H1 (cell line): ENCODE data around the gene CHSY3. TPM values are rescaled to one million over a fixed set of nuclear protein-coding genes. Genes with fewer than 3 reads are reported as not detected.

ENCODE experiments used
- CTCF ChIA-PET: fragments of 300-600 bp; sonication (Branson Sonifier 250); formaldehyde crosslinking; loops from one replicate; lab custom pipeline; 2021; ENCODE audit not compliant: partially characterized antibody; lab: Charles Lee
- POLR2A ChIA-PET: fragments of 300-600 bp; sonication (Branson Sonifier 250); formaldehyde crosslinking; loops from one replicate; lab custom pipeline; 2021; ENCODE audit warnings: inconsistent platforms; ENCODE audit not compliant: partially characterized antibody; lab: Charles Lee
- DNase-seq, 2 experiments: peaks; one replicate each; pipeline versions ENCODE4 v3.0.0 to v3.0.0-alpha.2; 2010 to 2022; ENCODE audit warnings: low spot score in 2 of 2, low read depth in 1 of 2, mixed read lengths in 1 of 2
- FAIRE-seq: peaks from 2 replicates; lab custom pipeline; 2011; peaks lifted over from hg19 to GRCh38; lab: Jason Lieb, UNC
- H2AFZ ChIP-seq: 2 replicates; pipeline ENCODE4 v1.8.1; 2012; ENCODE audit warnings: low read length, inconsistent platforms
- H2AK5ac ChIP-seq: 2 replicates; pipeline ENCODE4 v1.6.1; 2013; ENCODE audit warnings: low read depth, low read length
- H2BK120ac ChIP-seq: replicated peaks from 2 replicates; pipeline ENCODE3; 2013; ENCODE audit warnings: low read depth, low read length, inconsistent platforms
- H2BK12ac ChIP-seq: 2 replicates; pipeline ENCODE4 v1.6.1; 2013; ENCODE audit warnings: low read depth, low read length
- H2BK15ac ChIP-seq: 2 replicates; pipeline ENCODE4 v1.6.1; 2013; ENCODE audit warnings: low read length
- H2BK20ac ChIP-seq: 2 replicates; pipeline ENCODE4 v1.6.1; 2013; ENCODE audit warnings: low read length
- H2BK5ac ChIP-seq: 2 replicates; pipeline ENCODE4 v1.6.1; 2013; ENCODE audit warnings: low read depth, low read length
- H3K14ac ChIP-seq: 2 replicates; pipeline ENCODE4 v1.6.1; 2013; ENCODE audit warnings: inconsistent platforms; ENCODE audit not compliant: insufficient read length
- H3K18ac ChIP-seq: 2 replicates; pipeline ENCODE4 v1.6.1; 2013; ENCODE audit warnings: low read length; ENCODE audit errors: extremely low read depth
- H3K23ac ChIP-seq: 2 replicates; pipeline ENCODE4 v1.6.1; 2013; ENCODE audit warnings: inconsistent platforms; ENCODE audit not compliant: insufficient read length
- H3K23me2 ChIP-seq: 2 replicates; pipeline ENCODE4 v1.6.1; 2013; ENCODE audit warnings: low read depth, low read length
- H3K27ac ChIP-seq: 2 replicates; pipeline ENCODE4 v1.6.1; 2011; ENCODE audit warnings: low read depth, low read length, inconsistent platforms
- H3K27me3 ChIP-seq, 4 experiments: replicated peaks in 1 of 4; 1 replicate in 1 of 4; 2 replicates in 3 of 4; pipeline versions ENCODE4 v1.6.1 to v1.8.1; 2011 to 2013; ENCODE audit warnings: low read length in 3 of 4, mild to moderate bottlenecking in 3 of 4, inconsistent platforms in 2 of 4, mixed read lengths in 2 of 4, moderate library complexity in 1 of 4; ENCODE audit not compliant: control insufficient read depth in 3 of 4, insufficient read depth in 3 of 4; ENCODE audit errors: extremely low read depth in 1 of 4
- H3K36me3 ChIP-seq, 4 experiments: 2 replicates each; pipeline versions ENCODE4 v1.6.1 to v1.8.1; 2011 to 2013; ENCODE audit warnings: mild to moderate bottlenecking in 4 of 4, low read length in 3 of 4, moderate library complexity in 2 of 4, control low read depth in 1 of 4, inconsistent platforms in 1 of 4; ENCODE audit not compliant: insufficient read depth in 4 of 4, control insufficient read depth in 2 of 4
- H3K4ac ChIP-seq: replicated peaks from 2 replicates; pipeline ENCODE3; 2013; ENCODE audit warnings: low read length, low read depth, mixed read lengths, inconsistent platforms; ENCODE audit not compliant: insufficient read length
- H3K4me1 ChIP-seq, 4 experiments: replicated peaks in 1 of 4; 1 replicate in 1 of 4; 2 replicates in 3 of 4; pipeline versions ENCODE4 v1.6.1 to v1.8.1; 2011 to 2013; ENCODE audit warnings: low read length in 3 of 4, inconsistent platforms in 2 of 4, mixed read lengths in 1 of 4; ENCODE audit not compliant: insufficient read depth in 4 of 4, control insufficient read depth in 3 of 4
- H3K4me2 ChIP-seq, 2 experiments: 2 replicates each; pipeline versions ENCODE4 v1.6.1 to v1.8.1; 2011 to 2013; ENCODE audit warnings: low read depth in 2 of 2, low read length in 2 of 2, control low read depth in 1 of 2, inconsistent platforms in 1 of 2, mild to moderate bottlenecking in 1 of 2; ENCODE audit not compliant: insufficient read depth in 1 of 2
- H3K4me3 ChIP-seq, 4 experiments: fragments of 200-600, 300-600 bp in 1 of 4; sonication (generic), shearing (Covaris generic), sonication (Bioruptor Twin) in 1 of 4; 2 replicates each; pipeline versions ENCODE4 v1.5.1 to v1.8.1; 2011 to 2016; ENCODE audit warnings: low read length in 4 of 4, low read depth in 3 of 4, control low read depth in 2 of 4, inconsistent platforms in 2 of 4, mild to moderate bottlenecking in 2 of 4, mixed read lengths in 1 of 4, moderate library complexity in 1 of 4; ENCODE audit not compliant: insufficient read depth in 2 of 4; ENCODE audit errors: extremely low read depth in 1 of 4
- H3K56ac ChIP-seq: replicated peaks from 2 replicates; pipeline ENCODE3; 2013; ENCODE audit warnings: low read depth, mild to moderate bottlenecking, mixed read lengths, low read length, inconsistent platforms; ENCODE audit not compliant: insufficient read length
- H3K79me1 ChIP-seq: 2 replicates; pipeline ENCODE4 v1.6.1; 2013; ENCODE audit warnings: low read depth, low read length, control low read depth
- H3K79me2 ChIP-seq, 2 experiments: 2 replicates each; pipeline versions ENCODE4 v1.6.1 to v1.8.1; 2012 to 2013; ENCODE audit warnings: low read length in 2 of 2, mild to moderate bottlenecking in 2 of 2, inconsistent platforms in 1 of 2; ENCODE audit not compliant: insufficient read depth in 2 of 2, control insufficient read depth in 1 of 2
- H3K9ac ChIP-seq, 4 experiments: replicated peaks in 1 of 4; 1 replicate in 1 of 4; 2 replicates in 3 of 4; pipeline versions ENCODE4 v1.6.1 to v1.8.1; 2011 to 2013; ENCODE audit warnings: low read depth in 3 of 4, low read length in 3 of 4, control low read depth in 2 of 4, mild to moderate bottlenecking in 2 of 4, moderate library complexity in 2 of 4, inconsistent platforms in 1 of 4; ENCODE audit errors: extremely low read depth in 1 of 4
- H3K9me3 ChIP-seq, 2 experiments: 2 replicates each; pipeline versions ENCODE4 v1.6.1 to v1.8.1; 2012 to 2013; ENCODE audit warnings: mild to moderate bottlenecking in 2 of 2, moderate library complexity in 2 of 2, control low read depth in 1 of 2, inconsistent platforms in 1 of 2, low read depth in 1 of 2, low read length in 1 of 2, mixed read lengths in 1 of 2; ENCODE audit not compliant: insufficient read depth in 2 of 2
- H4K20me1 ChIP-seq, 2 experiments: replicated peaks in 1 of 2; 2 replicates each; pipeline versions ENCODE3 to v1.8.1; 2011 to 2013; ENCODE audit warnings: inconsistent platforms in 2 of 2, low read length in 2 of 2, mild to moderate bottlenecking in 1 of 2; ENCODE audit not compliant: insufficient read depth in 2 of 2, control insufficient read depth in 1 of 2
- H4K5ac ChIP-seq: 2 replicates; pipeline ENCODE4 v1.6.1; 2013; ENCODE audit warnings: low read length, low read depth, mixed read lengths, inconsistent platforms; ENCODE audit not compliant: insufficient read length
- H4K8ac ChIP-seq: 2 replicates; pipeline ENCODE4 v1.8.0; 2013; ENCODE audit warnings: mild to moderate bottlenecking, moderate library complexity, low read length, inconsistent platforms; ENCODE audit not compliant: insufficient read depth; ENCODE audit errors: extremely low read depth
- H4K91ac ChIP-seq: replicated peaks from 2 replicates; pipeline ENCODE3; 2013; ENCODE audit warnings: low read length, mixed read lengths, inconsistent platforms; ENCODE audit not compliant: insufficient read length
- EP300 ChIP-seq, 2 experiments: IDR thresholded peaks; 1 replicate in 1 of 2; 2 replicates in 1 of 2; pipeline ENCODE4 v1.6.1; 2011 to 2012; ENCODE audit warnings: low read depth in 2 of 2, low read length in 2 of 2, mild to moderate bottlenecking in 2 of 2, borderline replicate concordance in 1 of 2, inconsistent platforms in 1 of 2, moderate library complexity in 1 of 2
- FOSL1 ChIP-seq: IDR thresholded peaks from 2 replicates; pipeline ENCODE4 v1.6.1; 2011; ENCODE audit warnings: mild to moderate bottlenecking, low read depth, low read length, moderate library complexity; ENCODE audit not compliant: insufficient read depth
- GTF2F1 ChIP-seq: IDR thresholded peaks from 2 replicates; pipeline ENCODE4 v1.6.1; 2012; ENCODE audit warnings: low read depth, low read length, improper control_type of control experiment, borderline replicate concordance
- KDM5A ChIP-seq: fragments of 200-600 bp; IDR thresholded peaks from 2 replicates; pipeline ENCODE4 v1.7.1; 2012; ENCODE audit warnings: mild to moderate bottlenecking, low read length, inconsistent platforms, mixed read lengths
- SAP30 ChIP-seq: fragments of 300-600 bp; sonication (generic); IDR thresholded peaks from 2 replicates; pipeline ENCODE4 v1.7.1; 2012; ENCODE audit warnings: low read length, moderate library complexity, mild to moderate bottlenecking, inconsistent platforms; ENCODE audit not compliant: insufficient read depth, insufficient replicate concordance
- SUZ12 ChIP-seq: fragments of 200-600 bp; sonication (generic); IDR thresholded peaks from 2 replicates; pipeline ENCODE4 v1.6.1; 2012; ENCODE audit warnings: mild to moderate bottlenecking, inconsistent platforms, low read length, moderate library complexity, mixed read lengths
- TAF1 ChIP-seq: IDR thresholded peaks from 2 replicates; pipeline ENCODE4 v1.6.1; 2011; ENCODE audit warnings: mild to moderate bottlenecking, low read depth, low read length
- TAF7 ChIP-seq: optimal IDR thresholded peaks from 2 replicates; pipeline ENCODE3; 2011; ENCODE audit warnings: low read depth, mild to moderate bottlenecking, inconsistent platforms, low read length, moderate library complexity, borderline replicate concordance
- WGBS, 2 experiments: shearing (Covaris generic) in 1 of 2; methylation state at CpG; one replicate each; pipeline versions ENCODE4 v1.1.6 to v1.1.7; 2013 to 2015; ENCODE audit warnings: low lambda C conversion rate in 2 of 2, mixed read lengths in 2 of 2, inconsistent platforms in 1 of 2, low coverage in 1 of 2, missing lambda C conversion rate in 1 of 2; ENCODE audit not compliant: insufficient replicate concordance in 2 of 2, insufficient coverage in 1 of 2, insufficient read length in 1 of 2; ENCODE audit errors: extremely low coverage in 1 of 2, missing lambda C conversion rate in 1 of 2; 5-methylcytosine and 5-hydroxymethylcytosine counted together
- polyA plus RNA-seq, 7 experiments: library from polyadenylated mRNA; depleted of rRNA in 3 of 7; stranded (reverse) in 5 of 7; unstranded in 2 of 7; fragments of >200 nt in 5 of 7; fragments of 200-250 nt in 2 of 7; gene quantifications; 1 replicate in 5 of 7; 2 replicates in 1 of 7; 4 replicates in 1 of 7; pipeline versions ENCODE4 v1.2.1 to v1.2.3, GENCODE V29; 2011 to 2013; ENCODE audit warnings: missing spikeins in 2 of 7, mixed read lengths in 2 of 7
- total RNA-seq: library from RNA; stranded (reverse); fragmentation: NEBNext Ultra II Directional; extraction: Animal tissue kit (Norgen Biotek cat#: 25700); gene quantifications from 2 replicates; pipeline ENCODE4 v1.2.1, GENCODE V29; 2021

Gene CHSY3
- total and polyA plus RNA-seq, 2 of the 8 experiments (the other 6 are each of a cell fraction or from before 2014, with no cell fraction given), result 0.24 to 1.8 TPM

GRCh38 chr5:129973716-129974426 lies 69.6 kb downstream of the CHSY3 start:
- no peaks in the 10 kb centered on the region for H3K79me2 ChIP-seq
- CTCF ChIA-PET, result no interaction called here
- H4K8ac ChIP-seq, result no peak overlapping the region
- FAIRE-seq (no peak), DNase-seq (no peak)
- H2AK5ac ChIP-seq, result no peak overlapping the region
- no peak overlapping the region for H3K56ac ChIP-seq
- no peak overlapping the region for H3K4me3 ChIP-seq
- no peaks in the 10 kb centered on the region for H3K4me1 ChIP-seq
- no peak overlapping the region for H4K5ac ChIP-seq
- no peak overlapping the region for H3K14ac ChIP-seq
- H2BK12ac ChIP-seq, result no peak overlapping the region
- no peak overlapping the region for H2BK20ac ChIP-seq
- no peaks in the 10 kb centered on the region for H3K27me3 ChIP-seq
- H2BK15ac ChIP-seq, result no peak overlapping the region
- H3K18ac ChIP-seq, result no peak overlapping the region
- no peak overlapping the region for H2BK120ac ChIP-seq
- H2BK5ac ChIP-seq, result no peak overlapping the region
- H3K27ac ChIP-seq, result no peak overlapping the region
- no peak overlapping the region for H2AFZ ChIP-seq
- H3K36me3 ChIP-seq, result no peaks in the 10 kb centered on the region
- no peak overlapping the region for H4K91ac ChIP-seq
- no peaks in the 10 kb centered on the region for H3K79me1 ChIP-seq
- no peaks in the 10 kb centered on the region; the same call in 1 of the 2 replicates for H3K23me2 ChIP-seq
- POLR2A ChIA-PET, result no interaction called here
- no peak overlapping the region for H3K4ac ChIP-seq
- no peaks in the 10 kb centered on the region for H4K20me1 ChIP-seq
- no peaks in the 10 kb centered on the region for H3K9me3 ChIP-seq
- H3K9ac ChIP-seq, result no peak overlapping the region
- 91% methylated on average over 2 of the region's 2 CpGs; no CpG with 5 or more reads in 1 of the 2 experiments for WGBS, 2 experiments
- H3K4me2 ChIP-seq, result no peak overlapping the region
- no peak overlapping the region for H3K23ac ChIP-seq
- TF ChIP-seq EP300 (IDR thresholded peaks at IDR 0.05; ENCODE audit: borderline replicate concordance in 1 of 2, low read depth in 2 of 2, low read length in 2 of 2), result no peak
- no peak for TF ChIP-seq FOSL1
- no peak for TF ChIP-seq SUZ12
- TF ChIP-seq KDM5A, result no peak
- TF ChIP-seq GTF2F1, result no peak
- TF ChIP-seq SAP30, result no peak
- no peak for TF ChIP-seq TAF1
- TF ChIP-seq TAF7, result no peak
